Dendritic cell treated with granulocyte-macrophage colony-stimulating factor and Interleukin-4, amounts not matched to agents 40 ng/mL and 50 ng/mL, for 4 days (primary cell): Measurements from ENCODE around the gene PTPDC1.

Experiments
- H3K27ac Mint-ChIP-seq: one replicate; pipeline ENCODE4 v1.8.0; 2022; ENCODE audit warnings: mild to moderate bottlenecking, mixed read lengths
- H3K27me3 Mint-ChIP-seq: one replicate; pipeline ENCODE4 v1.8.0; 2022; ENCODE audit warnings: mild to moderate bottlenecking, mixed read lengths
- H3K36me3 Mint-ChIP-seq: one replicate; pipeline ENCODE4 v1.8.0; 2022; ENCODE audit warnings: low read depth, mixed read lengths
- H3K4me1 Mint-ChIP-seq: one replicate; pipeline ENCODE4 v1.8.0; 2022; ENCODE audit warnings: low read depth, mixed read lengths
- H3K4me3 Mint-ChIP-seq: one replicate; pipeline ENCODE4 v1.8.0; 2022; ENCODE audit warnings: mild to moderate bottlenecking, moderate library complexity, mixed read lengths
- H3K9me3 Mint-ChIP-seq: one replicate; pipeline ENCODE4 v1.8.0; 2022; ENCODE audit warnings: mixed read lengths
- intact Hi-C: fragments of 100-400 bp; cut with micrococcal nuclease; formaldehyde crosslinking; loops from one replicate; pipeline ENCODE4 v1.15.0; 2022

Gene PTPDC1, protein sequence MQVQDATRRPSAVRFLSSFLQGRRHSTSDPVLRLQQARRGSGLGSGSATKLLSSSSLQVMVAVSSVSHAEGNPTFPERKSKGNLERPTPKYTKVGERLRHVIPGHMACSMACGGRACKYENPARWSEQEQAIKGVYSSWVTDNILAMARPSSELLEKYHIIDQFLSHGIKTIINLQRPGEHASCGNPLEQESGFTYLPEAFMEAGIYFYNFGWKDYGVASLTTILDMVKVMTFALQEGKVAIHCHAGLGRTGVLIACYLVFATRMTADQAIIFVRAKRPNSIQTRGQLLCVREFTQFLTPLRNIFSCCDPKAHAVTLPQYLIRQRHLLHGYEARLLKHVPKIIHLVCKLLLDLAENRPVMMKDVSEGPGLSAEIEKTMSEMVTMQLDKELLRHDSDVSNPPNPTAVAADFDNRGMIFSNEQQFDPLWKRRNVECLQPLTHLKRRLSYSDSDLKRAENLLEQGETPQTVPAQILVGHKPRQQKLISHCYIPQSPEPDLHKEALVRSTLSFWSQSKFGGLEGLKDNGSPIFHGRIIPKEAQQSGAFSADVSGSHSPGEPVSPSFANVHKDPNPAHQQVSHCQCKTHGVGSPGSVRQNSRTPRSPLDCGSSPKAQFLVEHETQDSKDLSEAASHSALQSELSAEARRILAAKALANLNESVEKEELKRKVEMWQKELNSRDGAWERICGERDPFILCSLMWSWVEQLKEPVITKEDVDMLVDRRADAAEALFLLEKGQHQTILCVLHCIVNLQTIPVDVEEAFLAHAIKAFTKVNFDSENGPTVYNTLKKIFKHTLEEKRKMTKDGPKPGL

DNA sequence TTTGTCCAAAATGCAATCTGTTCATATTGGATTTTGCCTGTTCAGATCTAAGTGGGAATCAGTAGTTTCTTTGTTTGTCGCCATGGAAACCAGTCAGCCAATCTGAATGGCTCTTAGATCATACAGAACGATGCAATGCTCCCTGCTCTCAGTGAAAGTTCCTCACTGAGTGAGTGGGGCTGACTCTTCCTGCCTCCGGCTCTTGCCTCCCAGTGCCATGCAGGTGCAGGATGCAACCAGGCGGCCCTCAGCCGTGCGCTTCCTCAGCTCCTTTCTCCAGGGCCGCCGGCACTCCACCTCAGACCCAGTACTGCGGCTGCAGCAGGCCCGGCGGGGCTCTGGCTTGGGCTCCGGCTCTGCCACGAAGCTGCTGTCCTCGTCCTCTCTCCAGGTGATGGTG lies at the start of gene PTPDC1:
PTPDC1 (plus strand) TSS at position 151 of the 400 bp plus-strand sequence; CDS start at position 218, 67 bp downstream.
- Mint-ChIP-seq H3K27me3 (no peaks in the 10 kb centered on the region), H3K27ac (no peak within 1 kb of the TSS), H3K4me1 (no peaks in the 10 kb centered on the region), H3K9me3 (no peaks in the 10 kb centered on the region), H3K4me3 (no peak within 1 kb of the TSS), H3K36me3 (no peaks in the 10 kb centered on the region)
- intact Hi-C loops = no loop called here

DNA sequence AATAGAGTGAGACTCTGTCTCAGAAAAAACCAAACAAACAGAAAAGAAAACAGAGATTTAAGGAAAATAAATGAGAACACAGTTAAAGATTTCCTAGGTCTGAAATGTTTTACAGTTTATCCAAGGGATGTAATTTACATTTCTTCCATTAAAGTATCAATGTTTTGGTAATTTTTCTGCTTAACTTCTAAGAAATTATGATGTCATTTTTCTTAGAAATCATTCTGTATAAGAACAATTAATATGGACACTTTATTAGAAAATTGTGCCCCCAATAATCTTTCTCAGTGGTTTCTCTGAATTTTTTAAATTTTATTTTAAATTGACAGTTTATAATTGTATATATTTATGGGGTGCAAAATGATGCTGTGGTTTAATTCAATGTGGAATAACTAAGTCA lies 49.8 kb upstream of the PTPDC1 start:
- Mint-ChIP-seq H3K27ac (no peak overlapping the region), H3K9me3 (no peaks in the 10 kb centered on the region), H3K36me3 (peaks cover 17% of the 10 kb centered on the region), H3K4me3 (no peak overlapping the region), H3K27me3 (peaks cover 9% of the 10 kb centered on the region), H3K4me1 (peaks cover 6% of the 10 kb centered on the region)
- intact Hi-C loops = loop anchor here (5.0 kb wide), 1 partner anchor 133 kb away; no protein-coding TSS in a partner anchor

DNA sequence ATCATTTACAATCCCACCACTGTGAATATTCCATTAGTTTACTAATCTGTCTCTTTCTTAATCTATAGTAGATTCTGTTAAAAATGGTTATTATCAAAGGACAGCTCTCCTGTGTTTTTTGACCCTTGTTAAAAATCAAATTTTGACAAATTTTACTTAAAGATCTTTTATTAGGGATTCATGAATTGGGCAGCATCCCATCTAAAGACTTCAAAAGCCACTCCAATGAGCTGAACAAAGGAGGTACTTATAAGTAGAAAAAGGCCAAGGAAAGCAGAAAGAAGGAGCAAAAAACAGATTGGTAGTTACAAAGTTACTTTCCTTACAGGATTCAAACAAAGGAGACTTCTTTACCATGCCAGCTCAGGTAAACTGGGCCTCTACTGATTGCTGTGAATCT lies 44.5 kb upstream of the PTPDC1 start:
- intact Hi-C loops = no loop called here
- Mint-ChIP-seq H3K36me3 (peaks cover 6% of the 10 kb centered on the region), H3K27ac (no peak overlapping the region), H3K9me3 (no peaks in the 10 kb centered on the region), H3K4me3 (no peak overlapping the region), H3K27me3 (no peaks in the 10 kb centered on the region), H3K4me1 (no peaks in the 10 kb centered on the region)

DNA sequence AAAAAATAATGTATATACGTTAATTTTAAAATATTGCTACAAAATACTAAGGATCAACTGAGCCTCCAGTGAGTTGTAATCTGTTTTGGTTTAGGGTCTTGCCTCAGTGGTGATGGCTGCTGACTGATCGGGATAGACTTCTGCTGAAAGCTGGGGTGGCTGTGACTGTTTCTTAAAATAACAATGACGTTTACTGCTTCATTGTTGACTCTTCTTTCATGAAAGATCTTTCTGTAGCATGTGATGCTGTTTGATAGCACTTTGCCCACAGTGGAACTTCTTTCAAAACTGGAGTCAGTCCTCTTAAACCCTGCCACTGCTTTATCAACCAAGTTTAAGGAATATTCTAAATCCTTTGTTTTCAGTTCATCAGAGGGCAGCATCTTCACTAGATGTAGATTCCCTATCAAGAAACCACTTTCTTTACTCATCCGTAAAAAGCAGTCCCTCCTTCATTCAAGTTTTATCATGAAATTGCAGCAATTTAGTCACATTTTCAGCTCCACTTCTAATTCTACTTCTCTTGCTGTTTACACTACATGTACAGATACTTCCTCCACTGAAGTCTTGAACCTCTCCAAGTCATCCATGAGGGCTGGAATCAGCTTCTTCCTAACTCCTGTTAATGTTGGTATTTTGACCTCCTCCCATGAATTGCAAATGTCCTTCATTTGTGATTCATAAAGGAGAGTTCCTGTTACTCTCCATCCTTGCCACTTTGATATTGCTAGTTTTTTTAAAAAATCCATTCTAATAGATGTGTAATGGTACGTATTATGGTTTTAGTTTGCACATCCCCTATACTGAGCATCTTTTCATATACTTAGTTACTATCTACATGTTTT lies 41.5 kb upstream of the PTPDC1 start:
- Mint-ChIP-seq H3K27ac (no peak overlapping the region), H3K9me3 (peaks cover 6% of the 10 kb centered on the region)

DNA sequence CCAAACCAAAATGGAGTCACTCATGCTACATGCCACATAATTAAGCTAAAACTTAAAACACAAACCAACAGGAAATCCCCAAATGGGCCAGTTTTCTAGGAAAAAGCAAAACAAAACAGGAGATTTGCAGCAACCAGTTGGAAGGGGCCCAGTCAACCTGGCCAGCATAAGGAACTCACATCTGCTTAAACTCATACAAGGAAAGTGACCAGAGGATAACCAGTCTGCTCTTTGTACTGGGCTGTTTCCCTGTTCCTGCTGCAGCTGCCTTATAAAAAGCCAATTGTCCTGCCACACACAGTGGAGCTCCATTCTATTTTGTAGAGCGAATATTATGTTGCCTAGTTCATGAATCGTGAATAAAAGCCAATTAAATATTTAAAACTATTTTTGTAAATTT lies 29.5 kb upstream of the PTPDC1 start:
- H3K36me3 Mint-ChIP-seq = peaks cover 9% of the 10 kb centered on the region
- H3K27me3 Mint-ChIP-seq = no peaks in the 10 kb centered on the region
- H3K9me3 Mint-ChIP-seq = peaks cover 18% of the 10 kb centered on the region
- intact Hi-C loops = no loop called here
- H3K27ac Mint-ChIP-seq = no peak overlapping the region
- H3K4me3 Mint-ChIP-seq = no peak overlapping the region
- no peaks in the 10 kb centered on the region for H3K4me1 Mint-ChIP-seq

More for the DNA sequence above, 41.5 kb upstream of the PTPDC1 start:
- H3K4me3 Mint-ChIP-seq = no peak overlapping the region
- H3K4me1 Mint-ChIP-seq = no peaks in the 10 kb centered on the region
- peaks cover 4% of the 10 kb centered on the region for H3K36me3 Mint-ChIP-seq
- peaks cover 2% of the 10 kb centered on the region for H3K27me3 Mint-ChIP-seq
- intact Hi-C loops = no loop called here

DNA sequence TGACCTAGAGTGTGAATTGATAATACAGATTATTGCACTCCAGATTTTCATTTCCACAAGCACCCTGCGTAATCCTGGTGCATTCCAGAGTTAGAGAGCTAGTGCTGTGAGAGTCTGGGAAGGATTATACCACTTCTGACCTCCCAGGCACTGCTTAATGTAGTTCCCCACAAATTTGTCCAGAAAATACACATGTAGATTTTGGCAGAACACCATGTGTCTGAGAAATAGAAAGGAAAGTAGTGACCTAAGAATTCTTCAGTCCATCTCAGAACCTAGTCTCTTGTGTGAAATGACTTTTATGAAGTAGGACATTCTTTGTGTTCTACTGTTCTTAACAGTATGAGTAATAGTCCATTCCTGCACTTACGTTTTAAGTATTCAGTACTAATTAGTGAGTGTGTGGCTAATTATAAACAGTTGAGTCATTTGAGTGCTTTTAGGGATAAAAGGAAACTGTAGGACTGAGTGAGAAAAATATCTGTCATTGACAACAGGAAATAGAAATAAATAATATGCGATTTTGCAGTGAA lies 27.8 kb upstream of the PTPDC1 start:
- intact Hi-C loops = no loop called here
- Mint-ChIP-seq H3K4me1 (no peaks in the 10 kb centered on the region), H3K36me3 (peaks cover 15% of the 10 kb centered on the region), H3K4me3 (no peak overlapping the region), H3K9me3 (peaks cover 12% of the 10 kb centered on the region), H3K27me3 (no peaks in the 10 kb centered on the region), H3K27ac (no peak overlapping the region)

DNA sequence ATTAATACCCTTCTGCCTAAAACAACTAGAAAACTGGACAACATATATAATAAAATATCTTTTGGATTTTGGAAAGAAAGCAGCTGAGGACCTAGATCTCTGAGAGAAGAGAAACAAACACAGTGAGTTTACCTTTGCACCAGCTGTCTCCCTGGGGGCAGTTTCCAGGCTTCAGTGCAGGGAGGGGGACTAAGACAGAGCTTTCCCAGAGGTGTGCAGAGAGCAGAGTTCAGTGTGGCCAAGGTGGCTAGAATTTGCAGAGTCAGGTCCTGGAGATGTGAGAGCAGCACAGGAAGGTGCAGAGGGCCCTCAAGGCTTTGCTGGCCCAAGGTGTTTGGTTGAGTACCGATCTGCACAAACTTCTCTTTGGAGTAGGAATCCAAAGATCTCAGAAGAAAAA lies 26.3 kb upstream of the PTPDC1 start:
- Mint-ChIP-seq H3K27ac (no peak overlapping the region), H3K4me1 (no peaks in the 10 kb centered on the region), H3K27me3 (no peaks in the 10 kb centered on the region), H3K36me3 (peaks cover 15% of the 10 kb centered on the region), H3K4me3 (no peak overlapping the region), H3K9me3 (peaks cover 24% of the 10 kb centered on the region)
- intact Hi-C loops = no loop called here

DNA sequence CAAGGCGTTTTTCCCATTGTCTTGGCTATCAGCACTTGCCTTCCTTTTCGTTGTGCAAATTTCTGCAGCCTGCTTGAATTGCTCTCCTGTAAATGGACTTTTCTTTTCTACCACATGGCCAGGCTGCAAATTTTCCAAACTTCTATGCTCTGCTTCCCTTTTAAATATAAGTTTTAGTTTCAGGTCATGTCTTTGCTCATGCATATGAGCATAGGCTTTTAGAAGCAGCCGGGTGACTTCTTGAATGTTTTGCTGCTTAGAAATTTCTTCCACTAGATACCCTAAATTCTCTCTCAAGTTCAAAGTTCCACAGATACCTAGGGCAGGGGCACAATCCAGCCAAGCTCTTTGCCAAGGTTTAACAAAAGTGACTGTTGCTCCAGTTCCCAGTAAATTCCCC lies 22.4 kb upstream of the PTPDC1 start:
- Mint-ChIP-seq H3K27me3 (no peaks in the 10 kb centered on the region), H3K36me3 (peaks cover 15% of the 10 kb centered on the region), H3K27ac (no peak overlapping the region), H3K4me1 (peaks cover 7% of the 10 kb centered on the region), H3K9me3 (peaks cover 24% of the 10 kb centered on the region), H3K4me3 (no peak overlapping the region)
- intact Hi-C loops = no loop called here

DNA sequence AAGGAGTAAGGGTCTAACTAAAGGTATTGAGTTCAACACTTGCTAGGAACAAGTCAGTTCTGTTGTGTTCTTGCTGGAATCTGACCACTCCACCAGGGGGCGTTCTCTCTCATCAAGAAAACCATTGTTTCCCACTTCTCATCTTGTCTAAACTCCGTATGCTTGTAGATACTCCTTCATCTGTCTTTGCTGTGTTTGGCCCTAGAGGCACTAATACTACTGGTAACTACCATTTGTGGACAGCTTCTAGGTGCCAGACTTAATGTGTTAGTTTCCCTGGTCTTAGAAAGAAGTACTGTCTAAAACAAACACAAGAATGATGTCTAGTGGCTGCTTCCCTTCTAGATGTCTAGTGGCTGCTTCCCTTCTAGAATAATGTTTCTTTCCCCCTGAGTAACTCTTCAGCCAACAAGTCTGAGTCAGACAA lies 18.7 kb upstream of the PTPDC1 start:
- Mint-ChIP-seq H3K4me1 (peaks cover 7% of the 10 kb centered on the region), H3K4me3 (no peak overlapping the region), H3K9me3 (peaks cover 21% of the 10 kb centered on the region), H3K27ac (no peak overlapping the region), H3K27me3 (no peaks in the 10 kb centered on the region), H3K36me3 (peaks cover 5% of the 10 kb centered on the region)
- intact Hi-C loops = loop anchor here (1.0 kb wide), 1 partner anchor 148 kb away; no protein-coding TSS in a partner anchor

DNA sequence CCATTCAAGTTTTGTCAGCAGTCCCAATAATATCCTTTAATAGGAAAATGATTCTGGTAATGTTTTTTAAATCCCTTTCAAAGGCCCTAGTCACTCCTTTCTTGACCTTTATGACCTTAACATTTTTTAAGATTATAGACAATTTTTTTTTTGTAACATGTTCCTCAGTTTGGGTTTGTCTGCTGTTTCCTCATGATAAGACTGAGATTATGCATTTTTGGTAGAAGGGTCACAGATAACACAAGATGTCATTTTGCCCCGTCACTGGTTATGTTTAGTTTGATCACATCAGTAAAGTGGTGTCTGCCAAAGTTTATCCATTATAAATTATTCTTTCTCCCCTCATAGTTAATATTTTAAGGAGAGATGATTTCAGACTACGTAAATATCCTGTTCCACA lies 16.0 kb upstream of the PTPDC1 start:
- Mint-ChIP-seq H3K27ac (no peak overlapping the region), H3K36me3 (peaks cover 21% of the 10 kb centered on the region), H3K27me3 (no peaks in the 10 kb centered on the region), H3K9me3 (peaks cover 12% of the 10 kb centered on the region), H3K4me1 (peaks cover 7% of the 10 kb centered on the region), H3K4me3 (no peak overlapping the region)
- intact Hi-C loops = no loop called here

DNA sequence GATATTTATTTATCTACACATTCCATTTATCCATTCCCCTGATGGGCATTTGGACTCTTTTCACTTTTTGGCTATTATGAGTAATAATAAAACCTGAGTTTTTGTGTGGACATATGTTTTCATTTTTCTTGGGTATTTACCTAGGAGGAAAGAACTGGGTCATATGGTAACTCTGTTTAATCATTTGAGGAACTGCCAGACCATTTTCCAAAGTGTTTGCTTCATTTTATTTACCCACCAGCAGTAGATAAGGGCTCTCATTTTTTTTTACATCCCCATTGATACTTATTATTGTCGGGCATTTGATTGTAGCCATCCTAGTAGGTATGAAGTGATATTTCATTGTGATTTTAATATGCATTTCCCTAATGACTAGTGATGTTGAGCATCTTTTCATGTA lies 7.7 kb upstream of the PTPDC1 start:
- H3K4me3 Mint-ChIP-seq = no peak overlapping the region
- no peak overlapping the region for H3K27ac Mint-ChIP-seq
- H3K36me3 Mint-ChIP-seq = peaks cover 29% of the 10 kb centered on the region
- H3K4me1 Mint-ChIP-seq = peaks cover 11% of the 10 kb centered on the region
- no peaks in the 10 kb centered on the region for H3K27me3 Mint-ChIP-seq
- peaks cover 12% of the 10 kb centered on the region for H3K9me3 Mint-ChIP-seq
- intact Hi-C loops = no loop called here

DNA sequence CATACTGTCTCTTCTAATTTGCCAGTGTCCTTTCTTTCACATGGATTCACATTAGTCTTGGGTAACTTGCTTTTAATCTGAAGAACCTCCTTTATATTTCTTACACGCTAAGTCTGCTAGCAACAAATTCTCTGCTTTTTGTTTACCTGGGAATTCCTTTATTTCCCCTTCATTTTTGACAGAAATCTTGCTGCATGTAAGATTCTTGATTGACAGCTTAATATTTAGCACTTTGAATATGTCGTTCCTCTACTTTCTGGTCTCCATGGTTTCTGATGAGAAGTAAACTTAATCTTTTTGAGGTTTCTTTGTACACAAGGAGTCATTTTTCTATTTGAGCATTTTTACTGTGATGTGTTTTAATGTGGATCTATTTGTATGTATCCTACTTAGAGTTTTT lies 6.2 kb upstream of the PTPDC1 start:
- Mint-ChIP-seq H3K9me3 (peaks cover under 1% of the 10 kb centered on the region), H3K4me1 (peaks cover 11% of the 10 kb centered on the region), H3K36me3 (peaks cover 13% of the 10 kb centered on the region), H3K27me3 (no peaks in the 10 kb centered on the region), H3K4me3 (no peak overlapping the region), H3K27ac (no peak overlapping the region)
- intact Hi-C loops = no loop called here

DNA sequence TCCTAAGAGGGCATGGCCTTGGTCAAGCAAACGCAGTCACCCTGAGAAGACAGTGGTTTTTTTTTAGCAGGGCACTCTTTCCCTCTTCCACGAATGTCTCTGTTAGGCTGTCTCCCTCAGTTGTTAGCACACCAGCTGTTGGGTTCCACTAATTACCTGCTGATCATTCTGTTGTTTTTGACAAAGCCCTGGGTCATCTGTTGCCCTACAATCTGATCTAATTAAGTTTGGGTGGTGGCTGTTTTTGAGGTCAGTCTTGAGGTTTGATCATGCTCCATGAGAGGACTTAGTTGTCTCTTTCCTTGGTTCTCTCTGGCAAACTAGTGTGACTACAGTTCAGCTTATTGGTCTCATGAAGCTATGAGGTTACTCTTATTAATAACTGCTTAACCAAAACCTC lies 5.0 kb upstream of the PTPDC1 start:
- Mint-ChIP-seq H3K4me1 (peaks cover 1% of the 10 kb centered on the region), H3K36me3 (peaks cover 9% of the 10 kb centered on the region), H3K27ac (no peak overlapping the region), H3K9me3 (no peaks in the 10 kb centered on the region), H3K4me3 (no peak overlapping the region), H3K27me3 (no peaks in the 10 kb centered on the region)
- intact Hi-C loops = no loop called here
